Prostate gland (tissue), 2 donors: ENCODE results near the gene INHBE. TPM values are rescaled to one million over a fixed set of nuclear protein-coding genes. Genes with fewer than 3 reads are reported as not detected.

Experiments
- DNase-seq: peaks from one replicate; pipeline ENCODE4 v3.0.0-alpha.2; 2019; ENCODE audit warnings: low spot score
- H3K27ac ChIP-seq, 2 donors: fragments of 200-600 bp; sonication (generic); 2 replicates each; pipeline ENCODE4 v1.5.1; 2017 to 2019
- H3K27me3 ChIP-seq: fragments of 200-600 bp; sonication (generic); replicated peaks from 2 replicates; pipeline ENCODE4 v1.5.1; 2019; ENCODE audit not compliant: insufficient read depth
- H3K36me3 ChIP-seq, 2 donors: fragments of 200-600 bp; sonication (generic); 1 replicate in 1 of 2; 2 replicates in 1 of 2; pipeline versions ENCODE4 v1.5.1 to v1.8.1; 2017 to 2019
- H3K4me1 ChIP-seq: fragments of 200-600 bp; sonication (generic); replicated peaks from 2 replicates; pipeline ENCODE4 v1.5.1; 2019
- H3K4me3 ChIP-seq, 2 donors: fragments of 200-600 bp; sonication (generic); 2 replicates each; pipeline ENCODE4 v1.5.1; 2017 to 2019
- H3K9me3 ChIP-seq: fragments of 200-600 bp; sonication (generic); 2 replicates; pipeline ENCODE4 v1.5.1; 2017
- POLR2A ChIP-seq: fragments of 450-650 bp; IDR thresholded peaks from one replicate; pipeline ENCODE4 v1.6.1; 2016; ENCODE audit warnings: antibody characterized with exemption, mild to moderate bottlenecking
- POLR2AphosphoS5 ChIP-seq: sonication (generic); formaldehyde crosslinking; IDR thresholded peaks from one replicate; pipeline ENCODE4 v1.6.1; 2017; ENCODE audit warnings: antibody characterized with exemption
- WGBS: methylation state at CpG from one replicate; pipeline ENCODE4 v1.1.5; 2018; 5-methylcytosine and 5-hydroxymethylcytosine counted together
- intact Hi-C: fragments of 100-400 bp; cut with DNase I; formaldehyde crosslinking; loops from one replicate; pipeline ENCODE4 v1.14.2; 2022
- total RNA-seq, 2 donors: library from RNA; depleted of rRNA; stranded (reverse); fragments of >200 nt; gene quantifications; one replicate each; pipeline ENCODE4 v1.1.0, GENCODE V29; 2016
- TF ChIP-seq, protein P1 (sequence below), 4 experiments: fragments of 200-600 bp in 2 of 4; fragments of 450-650 bp in 2 of 4; sonication (generic) in 2 of 4; IDR thresholded peaks; 1 replicate in 3 of 4; 2 replicates in 1 of 4; pipeline ENCODE4 v1.5.1; 2016 to 2019; ENCODE audit warnings: antibody characterized with exemption in 4 of 4, mild to moderate bottlenecking in 2 of 4, moderate library complexity in 2 of 4

Gene INHBE
- total RNA-seq, 2 donors from 2014 or later = not detected

DNA sequence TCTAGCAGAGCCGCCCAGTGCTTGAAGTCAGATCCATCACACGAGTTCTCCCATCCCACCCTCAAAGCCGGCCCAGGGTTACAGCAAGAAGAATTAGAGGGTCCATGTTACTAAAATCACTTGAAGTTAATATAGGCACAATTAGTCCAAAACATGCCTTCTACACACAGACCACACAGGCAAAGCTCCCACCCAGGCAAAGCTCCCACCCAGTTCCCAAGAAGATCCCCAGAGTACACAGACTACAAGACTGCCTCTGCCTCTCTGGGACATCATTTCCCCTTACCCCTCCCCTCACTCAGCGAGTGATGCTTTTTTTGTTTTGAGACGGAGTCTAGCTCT lies 7.8 kb downstream of the INHBE start:
- Histone ChIP-seq H3K9me3 (no peaks in the 10 kb centered on the region), H3K36me3 (no peaks in the 10 kb centered on the region), H3K4me1 (peaks cover 9% of the 10 kb centered on the region), H3K4me3 (no peak overlapping the region), H3K27me3 (no peaks in the 10 kb centered on the region), H3K27ac (peak overlapping the region; percentile 86 to 89)
- intact Hi-C loops = loop anchor here (10.0 kb wide), 1 partner anchor 162 kb away; no protein-coding TSS in a partner anchor
- TF ChIP-seq POLR2AphosphoS5 (no peak), POLR2A (no peak)
- TF ChIP-seq, protein P1, sequence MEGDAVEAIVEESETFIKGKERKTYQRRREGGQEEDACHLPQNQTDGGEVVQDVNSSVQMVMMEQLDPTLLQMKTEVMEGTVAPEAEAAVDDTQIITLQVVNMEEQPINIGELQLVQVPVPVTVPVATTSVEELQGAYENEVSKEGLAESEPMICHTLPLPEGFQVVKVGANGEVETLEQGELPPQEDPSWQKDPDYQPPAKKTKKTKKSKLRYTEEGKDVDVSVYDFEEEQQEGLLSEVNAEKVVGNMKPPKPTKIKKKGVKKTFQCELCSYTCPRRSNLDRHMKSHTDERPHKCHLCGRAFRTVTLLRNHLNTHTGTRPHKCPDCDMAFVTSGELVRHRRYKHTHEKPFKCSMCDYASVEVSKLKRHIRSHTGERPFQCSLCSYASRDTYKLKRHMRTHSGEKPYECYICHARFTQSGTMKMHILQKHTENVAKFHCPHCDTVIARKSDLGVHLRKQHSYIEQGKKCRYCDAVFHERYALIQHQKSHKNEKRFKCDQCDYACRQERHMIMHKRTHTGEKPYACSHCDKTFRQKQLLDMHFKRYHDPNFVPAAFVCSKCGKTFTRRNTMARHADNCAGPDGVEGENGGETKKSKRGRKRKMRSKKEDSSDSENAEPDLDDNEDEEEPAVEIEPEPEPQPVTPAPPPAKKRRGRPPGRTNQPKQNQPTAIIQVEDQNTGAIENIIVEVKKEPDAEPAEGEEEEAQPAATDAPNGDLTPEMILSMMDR (IDR thresholded peaks at IDR 0.05) = no peak
- DNase-seq = no peak
- 27% methylated on average over 5 of the region's 5 CpGs for WGBS

DNA sequence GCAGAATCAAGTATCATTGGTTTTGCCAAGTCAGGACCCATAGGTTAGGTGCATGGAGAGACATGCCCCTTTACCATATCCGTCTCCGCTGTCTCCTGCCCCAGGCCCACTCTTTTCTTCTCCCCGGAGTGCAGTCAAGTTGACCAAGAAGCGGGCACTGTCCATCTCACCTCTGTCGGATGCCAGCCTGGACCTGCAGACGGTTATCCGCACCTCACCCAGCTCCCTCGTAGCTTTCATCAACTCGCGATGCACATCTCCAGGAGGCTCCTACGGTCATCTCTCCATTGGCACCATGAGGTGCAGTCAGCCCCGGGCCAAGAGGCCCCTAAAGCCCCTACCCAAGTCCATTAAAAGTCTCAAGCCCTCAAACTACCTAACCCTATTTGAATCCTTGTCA lies 9.5 kb downstream of the INHBE start:
- intact Hi-C loops = loop anchor here (10.0 kb wide), 1 partner anchor 160 kb away; no protein-coding TSS in a partner anchor

DNA sequence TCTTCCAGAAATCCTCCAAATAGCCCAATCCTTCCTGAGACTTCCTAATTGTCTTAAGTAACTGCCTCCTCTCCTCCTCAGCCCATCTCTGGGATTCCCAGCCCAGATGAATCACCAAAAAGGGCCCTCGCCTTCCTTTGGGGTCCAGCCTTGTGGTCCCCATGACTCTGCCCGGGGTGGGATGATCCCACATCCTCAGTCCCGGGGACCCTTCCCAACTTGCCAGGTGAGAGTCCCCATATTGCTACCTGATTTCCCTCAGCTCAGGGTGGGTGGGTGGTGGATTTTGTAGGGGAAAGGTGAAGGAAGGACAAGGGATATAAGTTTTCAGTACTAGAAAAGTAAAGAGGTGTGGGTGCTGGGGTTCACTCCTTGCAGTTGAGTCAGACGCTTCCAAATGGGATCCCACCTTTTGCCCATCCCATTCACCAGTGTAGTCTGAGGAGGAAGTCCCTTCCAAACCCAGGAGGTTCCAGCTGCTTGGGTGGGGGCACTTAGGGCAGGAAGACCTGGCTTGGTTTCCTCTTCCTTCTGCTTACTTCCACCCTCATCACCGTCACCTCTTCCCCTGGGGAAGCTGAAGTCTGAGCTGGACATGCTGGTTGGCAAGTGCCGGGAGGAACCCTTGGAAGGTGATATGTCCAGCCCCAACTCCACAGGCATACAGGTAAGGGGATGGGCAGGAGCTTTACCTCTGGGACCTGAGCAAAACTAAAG lies 10.1 kb downstream of the INHBE start:
- Histone ChIP-seq H3K27ac (no peak overlapping the region), H3K36me3 (no peaks in the 10 kb centered on the region), H3K4me3 (no peak overlapping the region), H3K27me3 (no peaks in the 10 kb centered on the region), H3K4me1 (peaks cover 3% of the 10 kb centered on the region), H3K9me3 (no peaks in the 10 kb centered on the region)
- no peak for DNase-seq
- TF ChIP-seq POLR2AphosphoS5 (no peak), POLR2A (no peak)
- TF ChIP-seq, protein P1 (IDR thresholded peaks at IDR 0.05) = no peak
- 88% methylated on average over 6 of the region's 6 CpGs for WGBS
- intact Hi-C loops = loop anchor here (10.0 kb wide), 1 partner anchor 160 kb away; no protein-coding TSS in a partner anchor

More for the DNA sequence above, 9.5 kb downstream of the INHBE start:
- Histone ChIP-seq H3K4me1 (peaks cover 3% of the 10 kb centered on the region), H3K4me3 (no peak overlapping the region), H3K27ac (no peak overlapping the region), H3K9me3 (no peaks in the 10 kb centered on the region), H3K27me3 (no peaks in the 10 kb centered on the region), H3K36me3 (no peaks in the 10 kb centered on the region)
- TF ChIP-seq, protein P1 (IDR thresholded peaks at IDR 0.05) = no peak
- TF ChIP-seq POLR2A = no peak
- TF ChIP-seq POLR2AphosphoS5 = no peak
- DNase-seq = no peak
- WGBS = 92% methylated on average over 12 of the region's 12 CpGs

DNA sequence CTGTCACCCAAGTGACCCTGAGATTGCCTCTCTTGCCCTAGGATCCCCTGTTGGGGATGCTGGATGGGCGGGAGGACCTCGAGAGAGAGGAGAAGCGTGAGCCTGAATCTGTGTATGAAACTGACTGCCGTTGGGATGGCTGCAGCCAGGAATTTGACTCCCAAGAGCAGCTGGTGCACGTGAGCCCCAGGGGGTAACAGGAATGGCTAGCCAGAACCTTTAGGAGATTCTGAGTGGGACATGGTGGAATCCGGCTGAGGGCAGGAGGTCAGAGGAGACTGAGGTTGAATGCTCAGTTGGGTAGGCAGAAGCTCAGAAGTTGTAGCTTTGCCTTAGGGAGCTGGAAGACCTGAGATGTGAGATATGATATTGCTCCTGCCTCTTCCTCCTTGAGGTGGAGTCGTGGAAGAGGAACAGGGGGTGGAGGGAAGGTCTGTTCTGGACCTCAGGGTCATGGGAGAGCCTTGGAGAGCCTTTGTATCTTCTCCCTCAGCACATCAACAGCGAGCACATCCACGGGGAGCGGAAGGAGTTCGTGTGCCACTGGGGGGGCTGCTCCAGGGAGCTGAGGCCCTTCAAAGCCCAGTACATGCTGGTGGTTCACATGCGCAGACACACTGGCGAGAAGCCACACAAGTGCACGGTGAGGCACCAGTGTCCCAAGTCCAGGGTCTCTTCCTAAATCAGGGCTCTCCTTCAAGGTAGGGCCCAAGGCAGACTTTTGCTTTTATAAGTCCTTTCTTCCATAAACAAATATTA lies 10.8 kb downstream of the INHBE start:
- no peak overlapping the region for H3K4me3 ChIP-seq
- intact Hi-C loops = loop anchor here (10.0 kb wide), 1 partner anchor 159 kb away; no protein-coding TSS in a partner anchor
- H3K27ac ChIP-seq = no peak overlapping the region
- no peaks in the 10 kb centered on the region for H3K36me3 ChIP-seq
- no peaks in the 10 kb centered on the region for H3K27me3 ChIP-seq
- no peaks in the 10 kb centered on the region for H3K9me3 ChIP-seq
- WGBS = 82% methylated on average over 14 of the region's 14 CpGs
- peaks cover under 1% of the 10 kb centered on the region for H3K4me1 ChIP-seq
- DNase-seq = no peak
- TF ChIP-seq, protein P1 (IDR thresholded peaks at IDR 0.05) = no peak
- TF ChIP-seq POLR2AphosphoS5 (no peak), POLR2A (no peak)
